ENCODE results near the gene CMAS.
"Not testable (repeated sequence)": the region's sequence is repeated elsewhere in the genome, so short reads cannot be mapped to it uniquely, and the experiment has no call there.

DNA sequence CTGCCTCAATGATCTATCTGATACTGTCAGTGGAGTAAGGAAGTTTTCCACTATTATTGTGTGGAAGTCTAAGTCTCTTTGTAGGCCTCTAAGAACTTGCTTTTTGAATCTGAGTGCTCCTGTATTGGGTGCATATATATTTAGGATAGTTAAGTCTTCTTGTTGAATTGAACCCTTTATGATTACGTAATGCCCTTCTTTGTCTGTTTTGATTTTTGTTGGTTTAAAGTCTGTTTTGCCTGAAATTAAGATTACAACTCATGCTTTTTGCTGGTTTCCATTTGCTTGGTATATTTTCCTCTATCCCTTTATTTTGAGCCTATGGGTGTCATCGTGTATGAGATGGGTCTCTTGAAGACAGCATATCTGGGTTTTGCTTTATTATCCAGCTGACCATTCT is 53.0 kb downstream of the CMAS start:
- TF ChIP-seq, protein P1, sequence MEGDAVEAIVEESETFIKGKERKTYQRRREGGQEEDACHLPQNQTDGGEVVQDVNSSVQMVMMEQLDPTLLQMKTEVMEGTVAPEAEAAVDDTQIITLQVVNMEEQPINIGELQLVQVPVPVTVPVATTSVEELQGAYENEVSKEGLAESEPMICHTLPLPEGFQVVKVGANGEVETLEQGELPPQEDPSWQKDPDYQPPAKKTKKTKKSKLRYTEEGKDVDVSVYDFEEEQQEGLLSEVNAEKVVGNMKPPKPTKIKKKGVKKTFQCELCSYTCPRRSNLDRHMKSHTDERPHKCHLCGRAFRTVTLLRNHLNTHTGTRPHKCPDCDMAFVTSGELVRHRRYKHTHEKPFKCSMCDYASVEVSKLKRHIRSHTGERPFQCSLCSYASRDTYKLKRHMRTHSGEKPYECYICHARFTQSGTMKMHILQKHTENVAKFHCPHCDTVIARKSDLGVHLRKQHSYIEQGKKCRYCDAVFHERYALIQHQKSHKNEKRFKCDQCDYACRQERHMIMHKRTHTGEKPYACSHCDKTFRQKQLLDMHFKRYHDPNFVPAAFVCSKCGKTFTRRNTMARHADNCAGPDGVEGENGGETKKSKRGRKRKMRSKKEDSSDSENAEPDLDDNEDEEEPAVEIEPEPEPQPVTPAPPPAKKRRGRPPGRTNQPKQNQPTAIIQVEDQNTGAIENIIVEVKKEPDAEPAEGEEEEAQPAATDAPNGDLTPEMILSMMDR (IDR thresholded peaks at IDR 0.05; ENCODE audit: poor library complexity): not testable (repeated sequence)
- TF ChIP-seq EZH2phosphoT487 (IDR thresholded peaks at IDR 0.05; ENCODE audit: low read depth, severe bottlenecking, unreplicated experiment): not testable (repeated sequence)
